Kasumi-1 (cell line): ENCODE measurements around the gene NACA2.

ENCODE experiments used
- DNase-seq, 2 experiments: peaks; one replicate each; lab custom pipeline; 2025; lab: John Stamatoyannopoulos, UW

Gene NACA2

GRCh38 chr17:61547113-61547512 lies 43.9 kb downstream of the NACA2 start:
- DNase-seq: no peak

- DNase-seq: no peak
These were observed 45.6 kb downstream of the NACA2 start for GRCh38 chr17:61545335-61545938.

GRCh38 chr17:61543786-61544415 lies 47.1 kb downstream of the NACA2 start:
- no peak for DNase-seq

GRCh38 chr17:61542027-61542426 lies 49.0 kb downstream of the NACA2 start:
- no peak for DNase-seq

GRCh38 chr17:61540874-61541273 lies 50.1 kb downstream of the NACA2 start:
- no peak for DNase-seq
